ENCODE results near the gene CNTN1.

CNTN1 gene

DNA sequence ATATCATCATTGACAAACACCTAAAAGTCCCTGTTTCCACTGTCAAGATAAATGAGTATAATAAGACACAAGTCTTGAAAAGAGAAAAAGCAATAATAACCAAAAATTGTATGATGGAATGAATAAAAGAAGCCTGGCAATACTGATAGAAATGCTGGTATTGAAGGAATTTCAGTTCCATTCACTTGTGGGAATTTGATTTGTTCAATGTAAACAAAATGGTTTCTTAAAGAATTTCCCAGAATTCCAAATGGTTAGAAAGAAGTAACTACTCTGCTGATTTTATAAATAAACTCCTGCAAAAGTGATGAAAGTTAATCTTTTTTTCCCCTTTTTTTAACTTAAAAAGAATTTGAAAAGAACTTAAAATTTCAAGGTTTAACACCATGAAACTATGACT lies 366.0 kb downstream of the CNTN1 start:
- no peaks in the 10 kb centered on the region for H3K36me3 ChIP-seq (ENCODE audit: control insufficient read depth in 2 of 2, insufficient read depth in 1 of 2, low read length in 2 of 2)
- CTCF ChIA-PET = no interaction called here
- H3K4me3 ChIP-seq (ENCODE audit: low read depth, low read length) = no peak overlapping the region
- H3K9me3 ChIP-seq (ENCODE audit: control insufficient read depth, insufficient read depth, low read depth, low read length) = no peaks in the 10 kb centered on the region
- H3K27ac ChIP-seq (ENCODE audit: extremely low read depth, low read depth, low read length) = no peak overlapping the region
- no peak for TF ChIP-seq ZNF747 (tag by site-specific recombination; IDR thresholded peaks at IDR 0.05)
- no peak for TF ChIP-seq ZNF555 (tag by site-specific recombination; conservative IDR thresholded peaks at IDR 0.05)
- TF ChIP-seq SP7 (tag by site-specific recombination; IDR thresholded peaks at IDR 0.05) = no peak
- no peak for TF ChIP-seq ZNF121 (tag by site-specific recombination; IDR thresholded peaks at IDR 0.05)
- no peak for TF ChIP-seq ZNF510 (tag by site-specific recombination; IDR thresholded peaks at IDR 0.05; ENCODE audit: insufficient replicate concordance)
- TF ChIP-seq ZNF341 (tag by site-specific recombination; IDR thresholded peaks at IDR 0.05; ENCODE audit: low read depth) = no peak
- no peak for TF ChIP-seq ZNF23 (tag by site-specific recombination; IDR thresholded peaks at IDR 0.05; ENCODE audit: borderline replicate concordance)
- no peak for TF ChIP-seq ZNF354C (tag by site-specific recombination; IDR thresholded peaks at IDR 0.05; ENCODE audit: borderline replicate concordance, low read depth)
- POLR2A ChIA-PET = no interaction called here
- H3K4me1 ChIP-seq (ENCODE audit: control insufficient read depth, insufficient read depth, low read length) = 0 out of 2 replicates have a peak, but pooled peaks cover 2% of the 10 kb centered on the region

DNA sequence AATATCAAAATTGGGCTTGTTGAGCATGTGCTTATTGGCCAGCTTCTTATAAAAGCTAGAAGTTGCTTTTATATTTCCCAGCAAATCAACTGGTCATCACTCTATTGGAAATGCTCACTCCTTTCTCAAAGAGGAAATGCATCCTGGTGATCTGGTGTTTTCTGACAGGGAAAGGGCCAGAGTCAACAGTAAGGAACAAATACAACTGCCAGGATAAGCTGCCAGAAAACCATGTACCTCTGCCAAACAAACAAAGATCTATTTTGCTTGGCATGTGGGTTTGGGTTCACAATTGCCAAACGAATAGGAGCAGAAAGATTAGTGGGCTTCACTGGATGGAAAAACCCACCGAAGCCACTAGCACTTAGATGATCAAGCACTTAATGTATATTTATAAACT lies 369.0 kb downstream of the CNTN1 start:
- Histone ChIP-seq H3K27ac (ENCODE audit: extremely low read depth, low read depth, low read length) (no peak overlapping the region), H3K36me3 (ENCODE audit: control insufficient read depth in 2 of 2, insufficient read depth in 1 of 2, low read length in 2 of 2) (no peaks in the 10 kb centered on the region), H3K9me3 (ENCODE audit: control insufficient read depth, insufficient read depth, low read depth, low read length) (no peaks in the 10 kb centered on the region), H3K4me3 (ENCODE audit: low read depth, low read length) (no peak overlapping the region), H3K4me1 (ENCODE audit: control insufficient read depth, insufficient read depth, low read length) (no peaks in the 10 kb centered on the region)
- ChIA-PET POLR2A (no interaction called here), CTCF (no interaction called here)
- TF ChIP-seq OSR2 (tag by site-specific recombination; IDR thresholded peaks at IDR 0.05) (no peak), ZNF184 (tag by site-specific recombination; IDR thresholded peaks at IDR 0.05) (no peak), ZNF600 (tag by site-specific recombination; IDR thresholded peaks at IDR 0.05) (no peak), ZNF558 (tag by site-specific recombination; IDR thresholded peaks at IDR 0.05) (no peak), OVOL3 (tag by site-specific recombination; IDR thresholded peaks at IDR 0.05) (no peak), ZNF701 (tag by site-specific recombination; IDR thresholded peaks at IDR 0.05) (no peak), RBAK (tag by site-specific recombination; IDR thresholded peaks at IDR 0.05) (no peak), ZNF404 (tag by site-specific recombination; IDR thresholded peaks at IDR 0.05) (no peak), WT1 (tag by site-specific recombination; IDR thresholded peaks at IDR 0.05) (no peak), ZNF274 (IDR thresholded peaks at IDR 0.05; ENCODE audit: low read length) (no peak), ZNF274 (tag by site-specific recombination; IDR thresholded peaks at IDR 0.05; ENCODE audit: borderline replicate concordance) (no peak), FEZF1 (tag by site-specific recombination; IDR thresholded peaks at IDR 0.05) (no peak), ZNF585B (tag by site-specific recombination; IDR thresholded peaks at IDR 0.05) (no peak), ZFHX2 (tag by site-specific recombination; conservative IDR thresholded peaks at IDR 0.05) (no peak)
- TF ChIP-seq, protein P1, sequence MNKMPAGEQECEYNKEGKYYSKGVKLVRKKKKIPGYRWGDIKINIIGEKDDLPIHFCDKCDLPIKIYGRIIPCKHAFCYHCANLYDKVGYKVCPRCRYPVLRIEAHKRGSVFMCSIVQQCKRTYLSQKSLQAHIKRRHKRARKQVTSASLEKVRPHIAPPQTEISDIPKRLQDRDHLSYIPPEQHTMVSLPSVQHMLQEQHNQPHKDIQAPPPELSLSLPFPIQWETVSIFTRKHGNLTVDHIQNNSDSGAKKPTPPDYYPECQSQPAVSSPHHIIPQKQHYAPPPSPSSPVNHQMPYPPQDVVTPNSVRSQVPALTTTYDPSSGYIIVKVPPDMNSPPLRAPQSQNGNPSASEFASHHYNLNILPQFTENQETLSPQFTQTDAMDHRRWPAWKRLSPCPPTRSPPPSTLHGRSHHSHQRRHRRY (tag by site-specific recombination; IDR thresholded peaks at IDR 0.05) = no peak
- TF ChIP-seq, protein P2, sequence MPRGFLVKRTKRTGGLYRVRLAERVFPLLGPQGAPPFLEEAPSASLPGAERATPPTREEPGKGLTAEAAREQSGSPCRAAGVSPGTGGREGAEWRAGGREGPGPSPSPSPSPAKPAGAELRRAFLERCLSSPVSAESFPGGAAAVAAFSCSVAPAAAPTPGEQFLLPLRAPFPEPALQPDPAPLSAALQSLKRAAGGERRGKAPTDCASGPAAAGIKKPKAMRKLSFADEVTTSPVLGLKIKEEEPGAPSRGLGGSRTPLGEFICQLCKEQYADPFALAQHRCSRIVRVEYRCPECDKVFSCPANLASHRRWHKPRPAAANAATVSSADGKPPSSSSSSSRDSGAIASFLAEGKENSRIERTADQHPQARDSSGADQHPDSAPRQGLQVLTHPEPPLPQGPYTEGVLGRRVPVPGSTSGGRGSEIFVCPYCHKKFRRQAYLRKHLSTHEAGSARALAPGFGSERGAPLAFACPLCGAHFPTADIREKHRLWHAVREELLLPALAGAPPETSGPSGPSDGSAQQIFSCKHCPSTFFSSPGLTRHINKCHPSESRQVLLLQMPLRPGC (tag by site-specific recombination; IDR thresholded peaks at IDR 0.05) = no peak
- TF ChIP-seq, protein P3, sequence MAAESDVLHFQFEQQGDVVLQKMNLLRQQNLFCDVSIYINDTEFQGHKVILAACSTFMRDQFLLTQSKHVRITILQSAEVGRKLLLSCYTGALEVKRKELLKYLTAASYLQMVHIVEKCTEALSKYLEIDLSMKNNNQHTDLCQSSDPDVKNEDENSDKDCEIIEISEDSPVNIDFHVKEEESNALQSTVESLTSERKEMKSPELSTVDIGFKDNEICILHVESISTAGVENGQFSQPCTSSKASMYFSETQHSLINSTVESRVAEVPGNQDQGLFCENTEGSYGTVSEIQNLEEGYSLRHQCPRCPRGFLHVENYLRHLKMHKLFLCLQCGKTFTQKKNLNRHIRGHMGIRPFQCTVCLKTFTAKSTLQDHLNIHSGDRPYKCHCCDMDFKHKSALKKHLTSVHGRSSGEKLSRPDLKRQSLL (tag by site-specific recombination; IDR thresholded peaks at IDR 0.05) = no peak

Data from HEK293 (cell line).